IMR-90 (cell line): ENCODE measurements around the gene IRX3. TPM values are rescaled to one million over a fixed set of nuclear protein-coding genes. Genes with fewer than 3 reads are reported as not detected.

Source experiments
- ATAC-seq: fragments of 200-7000 bp; cut with Tn5 transposase; 2 replicates; pipeline ENCODE4 v1.9.1; 2020; ENCODE audit warnings: low read depth, mild to moderate bottlenecking, moderate library complexity
- BruUV-seq: library from RNA; stranded (reverse); fragments of 400-500 nt; replicated peaks from 2 replicates; lab custom pipeline; 2021; lab: Mats Ljungman, UMichigan
- CTCF ChIA-PET: fragments of 300-600 bp; formaldehyde crosslinking; extraction: SDS; loops from one replicate; lab custom pipeline; 2021; ENCODE audit warnings: antibody characterized with exemption; lab: Yijun Ruan, JAX
- POLR2A ChIA-PET: fragments of 300-600 bp; sonication (Branson Sonifier 250); formaldehyde crosslinking; loops from one replicate; lab custom pipeline; 2022; ENCODE audit warnings: antibody characterized with exemption; ENCODE audit not compliant: unreplicated experiment; lab: Charles Lee
- DNase-seq: peaks from one replicate; pipeline ENCODE4 v3.0.0; 2013
- H2AFZ ChIP-seq: replicated peaks from 2 replicates; pipeline ENCODE3; 2013; ENCODE audit warnings: low read length, mild to moderate bottlenecking; ENCODE audit not compliant: poor library complexity
- H2AK5ac ChIP-seq: 2 replicates; pipeline ENCODE4 v1.6.1; 2013; ENCODE audit warnings: low read depth, low read length, inconsistent platforms
- H2AK9ac ChIP-seq: replicated peaks from 2 replicates; pipeline ENCODE3; 2013; ENCODE audit warnings: mild to moderate bottlenecking, low read depth, low read length, moderate library complexity; ENCODE audit not compliant: poor library complexity
- H2BK120ac ChIP-seq: 2 replicates; pipeline ENCODE4 v1.6.1; 2013; ENCODE audit warnings: low read depth, low read length, inconsistent platforms
- H2BK15ac ChIP-seq: 3 replicates; pipeline ENCODE4 v1.6.1; 2013; ENCODE audit warnings: low read depth, low read length, inconsistent platforms
- H2BK20ac ChIP-seq: 2 replicates; pipeline ENCODE4 v1.6.1; 2013; ENCODE audit warnings: low read depth, mild to moderate bottlenecking, inconsistent platforms, low read length, moderate library complexity
- H2BK5ac ChIP-seq: 2 replicates; pipeline ENCODE4 v1.6.1; 2013; ENCODE audit warnings: mild to moderate bottlenecking, low read depth, low read length, inconsistent platforms; ENCODE audit not compliant: poor library complexity, severe bottlenecking
- H3K14ac ChIP-seq: replicated peaks from 2 replicates; pipeline ENCODE4 v1.6.1; 2013; ENCODE audit warnings: low read depth, low read length, inconsistent platforms
- H3K18ac ChIP-seq: 2 replicates; pipeline ENCODE4 v1.6.1; 2013; ENCODE audit warnings: low read depth, low read length, control low read depth
- H3K23ac ChIP-seq: 2 replicates; pipeline ENCODE4 v1.6.1; 2013; ENCODE audit warnings: low read depth, low read length, inconsistent platforms
- H3K27ac ChIP-seq: 2 replicates; pipeline ENCODE4 v1.5.1; 2013; ENCODE audit warnings: mild to moderate bottlenecking, control low read depth, low read length; ENCODE audit not compliant: insufficient read depth
- H3K27me3 ChIP-seq: 2 replicates; pipeline ENCODE4 v1.6.1; 2013; ENCODE audit warnings: low read length; ENCODE audit not compliant: control insufficient read depth, insufficient read depth
- H3K36me3 ChIP-seq: 2 replicates; pipeline ENCODE4 v1.6.1; 2013; ENCODE audit warnings: low read length, mixed read lengths; ENCODE audit not compliant: control insufficient read depth, insufficient read depth
- H3K4ac ChIP-seq: 2 replicates; pipeline ENCODE4 v1.6.1; 2013; ENCODE audit warnings: low read depth, low read length, inconsistent platforms
- H3K4me1 ChIP-seq: 2 replicates; pipeline ENCODE4 v1.6.1; 2013; ENCODE audit warnings: low read length, mixed read lengths; ENCODE audit not compliant: control insufficient read depth, insufficient read depth
- H3K4me2 ChIP-seq: 2 replicates; pipeline ENCODE4 v1.6.1; 2013; ENCODE audit warnings: low read depth, mild to moderate bottlenecking, control low read depth, low read length, moderate library complexity
- H3K4me3 ChIP-seq: 2 replicates; pipeline ENCODE4 v1.5.1; 2013; ENCODE audit warnings: low read depth, mild to moderate bottlenecking, control low read depth, low read length, moderate library complexity; ENCODE audit not compliant: insufficient read depth
- H3K56ac ChIP-seq: 2 replicates; pipeline ENCODE4 v1.6.1; 2013; ENCODE audit warnings: low read length, inconsistent platforms; ENCODE audit not compliant: insufficient read depth; ENCODE audit errors: extremely low read depth
- H3K79me1 ChIP-seq, 2 experiments: 2 replicates each; pipeline ENCODE4 v1.6.1; 2013; ENCODE audit warnings: low read length in 2 of 2, inconsistent platforms in 1 of 2, low read depth in 1 of 2
- H3K9ac ChIP-seq: 2 replicates; pipeline ENCODE4 v1.6.1; 2013; ENCODE audit warnings: low read depth, low read length, control low read depth
- H3K9me1 ChIP-seq: 2 replicates; pipeline ENCODE4 v1.6.1; 2013; ENCODE audit warnings: low read length, inconsistent platforms; ENCODE audit not compliant: insufficient read depth
- H3K9me3 ChIP-seq: 2 replicates; pipeline ENCODE4 v1.6.1; 2013; ENCODE audit warnings: low read length; ENCODE audit not compliant: control insufficient read depth, insufficient read depth
- H4K20me1 ChIP-seq: 2 replicates; pipeline ENCODE4 v1.6.1; 2013; ENCODE audit warnings: low read length, inconsistent platforms; ENCODE audit not compliant: insufficient read depth
- H4K5ac ChIP-seq: 2 replicates; pipeline ENCODE4 v1.6.1; 2013; ENCODE audit warnings: mild to moderate bottlenecking, low read depth, low read length, control low read depth
- H4K8ac ChIP-seq, 2 experiments: 2 replicates each; pipeline ENCODE4 v1.6.1; 2013; ENCODE audit warnings: low read depth in 2 of 2, low read length in 2 of 2, control low read depth in 1 of 2, inconsistent platforms in 1 of 2
- H4K91ac ChIP-seq: 2 replicates; pipeline ENCODE4 v1.6.1; 2013; ENCODE audit warnings: low read depth, low read length, inconsistent platforms; ENCODE audit not compliant: insufficient read depth
- BHLHE40 ChIP-seq: fragments of 150-350 bp; IDR thresholded peaks from 2 replicates; pipeline ENCODE4 v1.6.1; 2016; ENCODE audit warnings: mild to moderate bottlenecking, low read depth, low read length
- CEBPB ChIP-seq: IDR thresholded peaks from 2 replicates; pipeline ENCODE4 v1.6.1; 2012; ENCODE audit warnings: low read depth, low read length, improper control_type of control experiment
- CHD1 ChIP-seq: IDR thresholded peaks from 2 replicates; pipeline ENCODE4 v1.6.1; 2012; ENCODE audit warnings: low read depth, low read length, improper control_type of control experiment
- CTCF ChIP-seq: conservative IDR thresholded peaks from 2 replicates; pipeline ENCODE4 v1.5.1; 2012; ENCODE audit warnings: mild to moderate bottlenecking, low read depth, low read length, improper control_type of control experiment
- ELK1 ChIP-seq: fragments of 150-350 bp; IDR thresholded peaks from 2 replicates; pipeline ENCODE4 v1.6.1; 2016; ENCODE audit warnings: low read depth, mild to moderate bottlenecking, low read length, moderate library complexity, borderline replicate concordance
- FOS ChIP-seq: fragments of 150-350 bp; IDR thresholded peaks from 2 replicates; pipeline ENCODE4 v1.6.1; 2016; ENCODE audit warnings: low read depth, low read length
- MAFK ChIP-seq: IDR thresholded peaks from 2 replicates; pipeline ENCODE4 v1.6.1; 2012; ENCODE audit warnings: low read depth, low read length, improper control_type of control experiment
- MAZ ChIP-seq: IDR thresholded peaks from 2 replicates; pipeline ENCODE4 v1.6.1; 2012; ENCODE audit warnings: low read depth, mild to moderate bottlenecking, low read length, improper control_type of control experiment, moderate library complexity, borderline replicate concordance
- MXI1 ChIP-seq: IDR thresholded peaks from 2 replicates; pipeline ENCODE4 v1.6.1; 2012; ENCODE audit warnings: low read depth, mild to moderate bottlenecking, low read length, moderate library complexity, borderline replicate concordance
- NFE2L2 ChIP-seq: fragments of 150-350 bp; IDR thresholded peaks from 2 replicates; pipeline ENCODE4 v1.6.1; 2016; ENCODE audit warnings: low read depth, mild to moderate bottlenecking, low read length
- POLR2A ChIP-seq: IDR thresholded peaks from 2 replicates; pipeline ENCODE4 v1.6.1; 2012; ENCODE audit warnings: mild to moderate bottlenecking, low read depth, low read length
- RAD21 ChIP-seq: IDR thresholded peaks from 2 replicates; pipeline ENCODE4 v1.6.1; 2012; ENCODE audit warnings: low read length, improper control_type of control experiment
- RCOR1 ChIP-seq: IDR thresholded peaks from 2 replicates; pipeline ENCODE4 v1.6.1; 2012; ENCODE audit warnings: mild to moderate bottlenecking, low read length, improper control_type of control experiment; ENCODE audit not compliant: insufficient replicate concordance
- RFX5 ChIP-seq: IDR thresholded peaks from 2 replicates; pipeline ENCODE4 v1.8.0; 2012; ENCODE audit warnings: low read depth, mild to moderate bottlenecking, low read length, moderate library complexity
- SMC3 ChIP-seq: fragments of 150-350 bp; IDR thresholded peaks from 2 replicates; pipeline ENCODE4 v1.6.1; 2016; ENCODE audit warnings: low read depth, mild to moderate bottlenecking, antibody characterized with exemption, low read length, moderate library complexity
- USF2 ChIP-seq: fragments of 150-350 bp; IDR thresholded peaks from 2 replicates; pipeline ENCODE4 v1.6.1; 2017; ENCODE audit warnings: mild to moderate bottlenecking, antibody characterized with exemption, low read length, low read depth
- WGBS, 2 experiments: methylation state at CpG; one replicate each; pipeline versions ENCODE4 v1.1.5 to v1.1.7; 2013; ENCODE audit warnings: missing lambda C conversion rate in 2 of 2; ENCODE audit not compliant: insufficient read length in 1 of 2; ENCODE audit errors: extremely low coverage in 2 of 2; 5-methylcytosine and 5-hydroxymethylcytosine counted together
- dilution Hi-C: fragments of 300-500 bp; cut with HindIII; formaldehyde crosslinking; loops from one replicate; pipeline ENCODE4 v1.14.3; 2018; ENCODE audit warnings: low sequenced_read_pairs; ENCODE audit not compliant: unreplicated experiment
- in situ Hi-C: fragments of 300-500 bp; cut with MboI; formaldehyde crosslinking; loops from 3 replicates; pipeline ENCODE4 v1.14.3; 2019; ENCODE audit warnings: low sequenced_read_pairs, inconsistent platforms, mixed read lengths
- intact Hi-C: fragments of 100-400 bp; cut with micrococcal nuclease; formaldehyde crosslinking; loops from 2 replicates; pipeline ENCODE4 v1.10.0; 2022
- polyA plus RNA-seq, 3 experiments: library from polyadenylated mRNA; depleted of rRNA; stranded (reverse); fragments of >200 nt; gene quantifications; 2 replicates each; pipeline ENCODE4 v1.2.3, GENCODE V29; 2012; ENCODE audit warnings: low replicate concordance in 1 of 3
- total RNA-seq: library from RNA; depleted of rRNA; stranded (reverse); fragments of >200 nt; gene quantifications from 2 replicates; pipeline ENCODE4 v1.2.3, GENCODE V29; 2012

Gene IRX3
- total and polyA plus RNA-seq, 2 of the 4 experiments (the other 2 are of a cell fraction): not detected

- Histone ChIP-seq H4K20me1 (no peaks in the 10 kb centered on the region), H3K4me2 (no peak overlapping the region), H2AK9ac (no peak overlapping the region), H3K18ac (no peak overlapping the region), H3K27me3 (peaks cover 13% of the 10 kb centered on the region), H3K4me1 (no peaks in the 10 kb centered on the region), H2AFZ (no peak overlapping the region), H3K79me1 (no peaks in the 10 kb centered on the region), H2BK5ac (no peak overlapping the region), H3K14ac (no peak overlapping the region), H3K4ac (no peak overlapping the region), H3K56ac (no peak overlapping the region), H3K4me3 (no peak overlapping the region), H4K8ac (no peak overlapping the region), H3K36me3 (no peaks in the 10 kb centered on the region), H3K9me1 (no peaks in the 10 kb centered on the region), H4K91ac (no peak overlapping the region), H3K9ac (no peak overlapping the region), H2BK20ac (no peak overlapping the region), H4K5ac (no peak overlapping the region), H2BK15ac (no peak overlapping the region), H3K9me3 (no peaks in the 10 kb centered on the region), H2AK5ac (no peak overlapping the region), H3K23ac (no peak overlapping the region), H3K27ac (no peak overlapping the region), H2BK120ac (no peak overlapping the region)
- 0% methylated on average over 1 of the region's 8 CpGs; no CpG with 5 or more reads in 1 of the 2 experiments for WGBS, 2 experiments
- in situ Hi-C loops: no loop called here
- ATAC-seq (no peak), DNase-seq (no peak)
- dilution Hi-C loops: no loop called here
- ChIA-PET POLR2A (no interaction called here), CTCF (no interaction called here)
- BruUV-seq: no TSS peak
- TF ChIP-seq MAZ (no peak), ELK1 (no peak), POLR2A (no peak), BHLHE40 (no peak), RFX5 (no peak), CHD1 (no peak), CEBPB (no peak), USF2 (no peak), NFE2L2 (no peak), RAD21 (no peak), RCOR1 (no peak), MAFK (no peak), CTCF (no peak), SMC3 (no peak), MXI1 (no peak), FOS (no peak)
- intact Hi-C loops: no loop called here
These were observed 47.1 kb downstream of the IRX3 start for GRCh38 chr16:54239456-54239855.
